ENCODE results near the gene KCND3.

DNA sequence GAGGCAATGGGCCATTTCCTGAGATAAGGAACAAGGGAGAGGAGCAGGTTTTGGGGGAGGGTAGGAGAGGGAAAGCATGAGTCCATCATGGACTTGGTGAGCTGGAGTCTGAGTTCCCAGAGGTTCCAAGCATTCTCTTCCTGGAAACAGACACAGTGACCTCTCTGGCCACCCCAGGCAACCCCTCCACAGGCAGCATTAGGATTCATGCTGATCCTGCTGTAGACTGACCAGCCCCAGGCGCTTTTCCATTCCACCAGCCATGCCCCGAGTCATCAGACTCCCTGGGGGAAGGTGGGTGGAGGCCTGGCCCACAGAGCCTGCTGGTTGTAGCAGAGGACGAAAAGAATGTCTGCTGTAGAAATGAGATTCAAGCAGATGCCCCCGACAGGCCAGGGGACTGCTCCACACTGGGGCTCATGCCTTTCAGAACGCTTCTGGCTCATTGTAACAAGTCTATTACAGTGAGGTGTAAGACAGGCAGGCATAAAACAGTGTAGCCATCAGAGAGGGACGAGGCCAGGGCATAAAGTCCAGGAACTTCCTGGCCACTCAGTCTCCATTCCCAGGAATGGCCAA, 52.2 kb downstream of the KCND3 start:
- TF ChIP-seq, protein P1, sequence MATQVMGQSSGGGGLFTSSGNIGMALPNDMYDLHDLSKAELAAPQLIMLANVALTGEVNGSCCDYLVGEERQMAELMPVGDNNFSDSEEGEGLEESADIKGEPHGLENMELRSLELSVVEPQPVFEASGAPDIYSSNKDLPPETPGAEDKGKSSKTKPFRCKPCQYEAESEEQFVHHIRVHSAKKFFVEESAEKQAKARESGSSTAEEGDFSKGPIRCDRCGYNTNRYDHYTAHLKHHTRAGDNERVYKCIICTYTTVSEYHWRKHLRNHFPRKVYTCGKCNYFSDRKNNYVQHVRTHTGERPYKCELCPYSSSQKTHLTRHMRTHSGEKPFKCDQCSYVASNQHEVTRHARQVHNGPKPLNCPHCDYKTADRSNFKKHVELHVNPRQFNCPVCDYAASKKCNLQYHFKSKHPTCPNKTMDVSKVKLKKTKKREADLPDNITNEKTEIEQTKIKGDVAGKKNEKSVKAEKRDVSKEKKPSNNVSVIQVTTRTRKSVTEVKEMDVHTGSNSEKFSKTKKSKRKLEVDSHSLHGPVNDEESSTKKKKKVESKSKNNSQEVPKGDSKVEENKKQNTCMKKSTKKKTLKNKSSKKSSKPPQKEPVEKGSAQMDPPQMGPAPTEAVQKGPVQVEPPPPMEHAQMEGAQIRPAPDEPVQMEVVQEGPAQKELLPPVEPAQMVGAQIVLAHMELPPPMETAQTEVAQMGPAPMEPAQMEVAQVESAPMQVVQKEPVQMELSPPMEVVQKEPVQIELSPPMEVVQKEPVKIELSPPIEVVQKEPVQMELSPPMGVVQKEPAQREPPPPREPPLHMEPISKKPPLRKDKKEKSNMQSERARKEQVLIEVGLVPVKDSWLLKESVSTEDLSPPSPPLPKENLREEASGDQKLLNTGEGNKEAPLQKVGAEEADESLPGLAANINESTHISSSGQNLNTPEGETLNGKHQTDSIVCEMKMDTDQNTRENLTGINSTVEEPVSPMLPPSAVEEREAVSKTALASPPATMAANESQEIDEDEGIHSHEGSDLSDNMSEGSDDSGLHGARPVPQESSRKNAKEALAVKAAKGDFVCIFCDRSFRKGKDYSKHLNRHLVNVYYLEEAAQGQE (IDR thresholded peaks at IDR 0.05; ENCODE audit: insufficient replicate concordance, low read depth) = no peak
- TF ChIP-seq, protein P2, sequence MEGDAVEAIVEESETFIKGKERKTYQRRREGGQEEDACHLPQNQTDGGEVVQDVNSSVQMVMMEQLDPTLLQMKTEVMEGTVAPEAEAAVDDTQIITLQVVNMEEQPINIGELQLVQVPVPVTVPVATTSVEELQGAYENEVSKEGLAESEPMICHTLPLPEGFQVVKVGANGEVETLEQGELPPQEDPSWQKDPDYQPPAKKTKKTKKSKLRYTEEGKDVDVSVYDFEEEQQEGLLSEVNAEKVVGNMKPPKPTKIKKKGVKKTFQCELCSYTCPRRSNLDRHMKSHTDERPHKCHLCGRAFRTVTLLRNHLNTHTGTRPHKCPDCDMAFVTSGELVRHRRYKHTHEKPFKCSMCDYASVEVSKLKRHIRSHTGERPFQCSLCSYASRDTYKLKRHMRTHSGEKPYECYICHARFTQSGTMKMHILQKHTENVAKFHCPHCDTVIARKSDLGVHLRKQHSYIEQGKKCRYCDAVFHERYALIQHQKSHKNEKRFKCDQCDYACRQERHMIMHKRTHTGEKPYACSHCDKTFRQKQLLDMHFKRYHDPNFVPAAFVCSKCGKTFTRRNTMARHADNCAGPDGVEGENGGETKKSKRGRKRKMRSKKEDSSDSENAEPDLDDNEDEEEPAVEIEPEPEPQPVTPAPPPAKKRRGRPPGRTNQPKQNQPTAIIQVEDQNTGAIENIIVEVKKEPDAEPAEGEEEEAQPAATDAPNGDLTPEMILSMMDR (IDR thresholded peaks at IDR 0.05; ENCODE audit: insufficient read depth, low read length) = no peak
- TF ChIP-seq POLR2AphosphoS5 (IDR thresholded peaks at IDR 0.05; ENCODE audit: low read depth) (no peak), GABPA (IDR thresholded peaks at IDR 0.05; ENCODE audit: low read depth) (no peak)
